Measurements from ENCODE around the gene ZMIZ1. TPM values are rescaled to one million over a fixed set of nuclear protein-coding genes. Genes with fewer than 3 reads are reported as not detected.

The ZMIZ1 gene
- total RNA-seq, 4 donors from 2014 or later: 71.9 to 104 (median 79.5) TPM

GRCh38 chr10:79129361-79129997 is 60.7 kb downstream of the ZMIZ1 start:
- H3K36me3 ChIP-seq: peaks cover 68% of the 10 kb centered on the region
- peaks cover 44% of the 10 kb centered on the region for H3K4me1 ChIP-seq

GRCh38 chr10:79130255-79130654 is 61.5 kb downstream of the ZMIZ1 start:
- TF ChIP-seq EP300 (IDR thresholded peaks at IDR 0.05) (no peak), POLR2AphosphoS5 (IDR thresholded peaks at IDR 0.05) (no peak), POLR2A (IDR thresholded peaks at IDR 0.05) (no peak)
- H3K36me3 ChIP-seq: peaks cover 62% of the 10 kb centered on the region
- H3K27me3 ChIP-seq: no peaks in the 10 kb centered on the region
- no peak for DNase-seq (ENCODE audit: low spot score in 2 of 2)
- no peak overlapping the region for H3K27ac ChIP-seq
- H3K4me1 ChIP-seq: peaks cover 45% of the 10 kb centered on the region
- H3K4me3 ChIP-seq: no peak overlapping the region
- H3K9me3 ChIP-seq: no peaks in the 10 kb centered on the region
- 94% methylated on average over 5 of the region's 5 CpGs for WGBS

More at GRCh38 chr10:79129361-79129997, 60.7 kb downstream of the ZMIZ1 start:
- no peak overlapping the region for H3K27ac ChIP-seq
- H3K27me3 ChIP-seq: no peaks in the 10 kb centered on the region
- no peak for DNase-seq (ENCODE audit: low spot score in 2 of 2)
- H3K9me3 ChIP-seq: no peaks in the 10 kb centered on the region
- TF ChIP-seq POLR2A (IDR thresholded peaks at IDR 0.05): no peak
- no peak for TF ChIP-seq EP300 (IDR thresholded peaks at IDR 0.05)
- TF ChIP-seq POLR2AphosphoS5 (IDR thresholded peaks at IDR 0.05): no peak
- no peak for TF ChIP-seq CTCF (IDR thresholded peaks at IDR 0.05)
- 58% methylated on average over 6 of the region's 8 CpGs for whole genome bisulfite sequencing
- no peak overlapping the region for H3K4me3 ChIP-seq

- H3K9me3 ChIP-seq: no peaks in the 10 kb centered on the region
- WGBS: 93% methylated on average over 5 of the region's 5 CpGs
- TF ChIP-seq POLR2AphosphoS5 (IDR thresholded peaks at IDR 0.05) (no peak), CTCF (IDR thresholded peaks at IDR 0.05) (no peak), EP300 (IDR thresholded peaks at IDR 0.05) (no peak)
- peaks cover 48% of the 10 kb centered on the region for H3K4me1 ChIP-seq
- no peaks in the 10 kb centered on the region for H3K27me3 ChIP-seq
- no peak overlapping the region for H3K4me3 ChIP-seq
- no peak for DNase-seq (ENCODE audit: low spot score in 2 of 2)
- H3K27ac ChIP-seq: no peak overlapping the region
- peaks cover 56% of the 10 kb centered on the region for H3K36me3 ChIP-seq
Measured at GRCh38 chr10:79130846-79131245, 62.1 kb downstream of the ZMIZ1 start.

- WGBS: 79% methylated on average over 8 of the region's 13 CpGs
- H3K4me1 ChIP-seq: peaks cover 47% of the 10 kb centered on the region
- peaks cover 47% of the 10 kb centered on the region for H3K36me3 ChIP-seq
- TF ChIP-seq CTCF (IDR thresholded peaks at IDR 0.05): no peak
- no peak for TF ChIP-seq POLR2A (IDR thresholded peaks at IDR 0.05)
- no peak for TF ChIP-seq EP300 (IDR thresholded peaks at IDR 0.05)
- no peak for TF ChIP-seq POLR2AphosphoS5 (IDR thresholded peaks at IDR 0.05)
- no peak for DNase-seq (ENCODE audit: low spot score in 2 of 2)
- no peak overlapping the region for H3K27ac ChIP-seq
- H3K4me3 ChIP-seq: no peak overlapping the region
- H3K9me3 ChIP-seq: no peaks in the 10 kb centered on the region
- H3K27me3 ChIP-seq: no peaks in the 10 kb centered on the region
Measured at GRCh38 chr10:79131836-79132631, 63.3 kb downstream of the ZMIZ1 start.

- Histone ChIP-seq H3K36me3 (peaks cover 40% of the 10 kb centered on the region), H3K4me1 (peaks cover 47% of the 10 kb centered on the region), H3K27ac (no peak overlapping the region), H3K4me3 (no peak overlapping the region), H3K27me3 (no peaks in the 10 kb centered on the region), H3K9me3 (no peaks in the 10 kb centered on the region)
- DNase-seq (ENCODE audit: low spot score in 2 of 2): no peak
- TF ChIP-seq EP300 (IDR thresholded peaks at IDR 0.05) (no peak), POLR2AphosphoS5 (IDR thresholded peaks at IDR 0.05) (no peak), CTCF (IDR thresholded peaks at IDR 0.05) (no peak)
- WGBS: 75% methylated on average over 7 of the region's 7 CpGs
Measured at GRCh38 chr10:79132681-79133381, 64.1 kb downstream of the ZMIZ1 start.

All from suprapubic skin (tissue), 4 donors.